Naive thymus-derived CD4-positive, alpha-beta T cell (primary cell): ENCODE measurements around the gene MBP. TPM values are rescaled to one million over a fixed set of nuclear protein-coding genes. Genes with fewer than 3 reads are reported as not detected.
A peak's percentile ranks its signal among the peaks of the same experiment; 100 is the strongest.

Source experiments
- ATAC-seq: fragments of 150-1000 bp; cut with Tn5 transposase; 2 replicates; pipeline ENCODE4 v1.10.0; 2021; ENCODE audit warnings: mild to moderate bottlenecking, moderate library complexity
- CTCF ChIA-PET: fragments of 350-600 bp; sonication (Branson Sonifier 250); formaldehyde crosslinking; loops from one replicate; lab custom pipeline; 2021; ENCODE audit warnings: antibody characterized with exemption; lab: Charles Lee
- POLR2A ChIA-PET: fragments of 350-600 bp; sonication (Branson Sonifier 250); formaldehyde crosslinking; loops from one replicate; lab custom pipeline; 2021; ENCODE audit warnings: antibody characterized with exemption, inconsistent platforms; lab: Charles Lee
- DNase-seq, 9 donors: peaks; one replicate each; pipeline versions ENCODE4 v3.0.0 to v3.0.0-alpha.2; 2020 to 2022; ENCODE audit warnings: mixed read lengths in 1 of 9
- H3K27ac ChIP-seq: one replicate; pipeline ENCODE4 v1.7.0; 2013; ENCODE audit warnings: mild to moderate bottlenecking, low read depth, low read length, moderate library complexity
- H3K27me3 ChIP-seq, 2 donors: one replicate each; pipeline ENCODE4 v1.7.0; 2013; ENCODE audit warnings: low read length in 2 of 2, mild to moderate bottlenecking in 2 of 2, moderate library complexity in 2 of 2; ENCODE audit not compliant: control insufficient read depth in 2 of 2, insufficient read depth in 2 of 2
- H3K36me3 ChIP-seq, 3 experiments: 1 replicate in 2 of 3; 2 replicates in 1 of 3; pipeline ENCODE4 v1.7.0; 2013; ENCODE audit warnings: low read length in 3 of 3, mild to moderate bottlenecking in 3 of 3, moderate library complexity in 1 of 3; ENCODE audit not compliant: insufficient read depth in 3 of 3, control insufficient read depth in 2 of 3
- H3K4me1 ChIP-seq, 2 donors: one replicate each; pipeline ENCODE4 v1.7.0; 2013; ENCODE audit warnings: low read length in 2 of 2, mild to moderate bottlenecking in 2 of 2, moderate library complexity in 1 of 2; ENCODE audit not compliant: control insufficient read depth in 2 of 2, insufficient read depth in 2 of 2
- H3K4me3 ChIP-seq: 2 replicates; pipeline ENCODE4 v1.7.0; 2013; ENCODE audit warnings: mild to moderate bottlenecking, low read length
- H3K9me3 ChIP-seq, 3 experiments: 1 replicate in 2 of 3; 2 replicates in 1 of 3; pipeline ENCODE4 v1.7.0; 2013; ENCODE audit warnings: low read length in 3 of 3; ENCODE audit not compliant: control insufficient read depth in 2 of 3
- H3K27ac Mint-ChIP-seq, 9 donors: one replicate each; pipeline ENCODE4 v1.8.0; 2020 to 2022; ENCODE audit warnings: mixed read lengths in 9 of 9, mild to moderate bottlenecking in 8 of 9, moderate library complexity in 5 of 9, inconsistent platforms in 2 of 9
- H3K27me3 Mint-ChIP-seq, 5 donors: one replicate each; pipeline ENCODE4 v1.8.0; 2021 to 2022; ENCODE audit warnings: mixed read lengths in 5 of 5, mild to moderate bottlenecking in 1 of 5
- H3K36me3 Mint-ChIP-seq, 5 donors: one replicate each; pipeline ENCODE4 v1.8.0; 2020 to 2022; ENCODE audit warnings: mixed read lengths in 5 of 5, mild to moderate bottlenecking in 3 of 5, inconsistent platforms in 1 of 5
- H3K4me1 Mint-ChIP-seq, 7 donors: one replicate each; pipeline ENCODE4 v1.8.0; 2020 to 2022; ENCODE audit warnings: mixed read lengths in 7 of 7, mild to moderate bottlenecking in 3 of 7, inconsistent platforms in 1 of 7
- H3K4me3 Mint-ChIP-seq, 10 donors: one replicate each; pipeline ENCODE4 v1.8.0; 2020 to 2022; ENCODE audit warnings: mild to moderate bottlenecking in 10 of 10, mixed read lengths in 10 of 10, moderate library complexity in 6 of 10, inconsistent platforms in 2 of 10
- H3K9me3 Mint-ChIP-seq, 11 donors: one replicate each; pipeline ENCODE4 v1.8.0; 2020 to 2022; ENCODE audit warnings: mixed read lengths in 11 of 11, mild to moderate bottlenecking in 4 of 11, inconsistent platforms in 1 of 11, moderate library complexity in 1 of 11
- intact Hi-C, 2 donors: fragments of 100-400 bp; cut with micrococcal nuclease; formaldehyde crosslinking; loops; one replicate each; pipeline ENCODE4 v1.15.1; 2023
- polyA plus RNA-seq, 2 donors: library from polyadenylated mRNA; unstranded; fragments of 300-500 nt; fragmentation: Illumina TruSeq; gene quantifications; one replicate each; pipeline ENCODE4 v1.2.3, GENCODE V29; 2021
- total RNA-seq, 6 experiments: library from RNA in 5 of 6; stranded (reverse) in 5 of 6; gene quantifications; 1 replicate in 5 of 6; 2 replicates in 1 of 6; pipeline ENCODE4 v1.2.3 and lab custom pipeline; 2021 to 2026

Gene MBP
- total and polyA plus RNA-seq, 7 experiments from 2014 or later = 88.3 to 152 (median 107) TPM

DNA sequence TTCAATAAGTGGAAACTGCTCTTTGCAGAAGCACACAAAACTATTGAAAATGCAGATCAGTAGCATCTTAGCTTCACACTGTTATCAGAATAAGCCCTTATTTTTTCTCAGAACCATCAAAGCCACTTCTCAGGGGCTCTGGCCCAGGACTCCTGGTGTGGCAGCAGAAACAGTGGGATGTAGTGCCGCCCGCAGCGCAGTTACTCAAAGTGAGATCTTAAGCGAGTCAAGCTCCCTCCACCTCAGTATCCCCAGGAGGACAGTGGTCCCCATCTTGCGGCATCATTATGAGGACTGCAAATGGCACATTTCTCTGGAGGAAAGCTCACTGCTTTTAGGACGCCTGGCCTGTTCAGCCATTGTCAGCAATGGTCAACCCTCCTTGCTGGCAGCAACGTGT is 60.0 kb downstream of the MBP start:
- H3K36me3 ChIP-seq = peaks cover 0 to 1% (median 0%) of the 10 kb centered on the region in 3 experiments
- peak overlapping the region; percentile 84 to 97 (median 91) for H3K27ac Mint-ChIP-seq
- ATAC-seq (no peak), DNase-seq (no peak)
- no peaks in the 10 kb centered on the region for H3K9me3 ChIP-seq
- H3K27ac ChIP-seq = peak overlapping the region; percentile 50
- H3K9me3 Mint-ChIP-seq = no peaks in the 10 kb centered on the region
- H3K4me3 ChIP-seq = no peak overlapping the region
- peaks cover 0 to 42% (median 13%) of the 10 kb centered on the region in 5 donors for H3K36me3 Mint-ChIP-seq
- intact Hi-C loops = no loop called here
- no peaks in the 10 kb centered on the region for H3K27me3 ChIP-seq
- peaks cover 54 to 97% (median 90%) of the 10 kb centered on the region in 7 donors for H3K4me1 Mint-ChIP-seq
- H3K4me1 ChIP-seq = peaks cover 54 to 80% of the 10 kb centered on the region in 2 donors
- no peaks in the 10 kb centered on the region for H3K27me3 Mint-ChIP-seq
- ChIA-PET CTCF (interaction anchor here (0.5 to 1.4 kb wide), 3 partner anchors 9 to 139 kb away, joined by 3 to 4 read pairs (median 4); no protein-coding TSS in a partner anchor), POLR2A (interaction anchor here (0.7 to 1.2 kb wide), 2 partner anchors 10 to 176 kb away, joined by 3 to 4 read pairs; no protein-coding TSS in a partner anchor)
- peak overlapping the region in 2 of 10 donors; percentile 14 to 28 for H3K4me3 Mint-ChIP-seq

DNA sequence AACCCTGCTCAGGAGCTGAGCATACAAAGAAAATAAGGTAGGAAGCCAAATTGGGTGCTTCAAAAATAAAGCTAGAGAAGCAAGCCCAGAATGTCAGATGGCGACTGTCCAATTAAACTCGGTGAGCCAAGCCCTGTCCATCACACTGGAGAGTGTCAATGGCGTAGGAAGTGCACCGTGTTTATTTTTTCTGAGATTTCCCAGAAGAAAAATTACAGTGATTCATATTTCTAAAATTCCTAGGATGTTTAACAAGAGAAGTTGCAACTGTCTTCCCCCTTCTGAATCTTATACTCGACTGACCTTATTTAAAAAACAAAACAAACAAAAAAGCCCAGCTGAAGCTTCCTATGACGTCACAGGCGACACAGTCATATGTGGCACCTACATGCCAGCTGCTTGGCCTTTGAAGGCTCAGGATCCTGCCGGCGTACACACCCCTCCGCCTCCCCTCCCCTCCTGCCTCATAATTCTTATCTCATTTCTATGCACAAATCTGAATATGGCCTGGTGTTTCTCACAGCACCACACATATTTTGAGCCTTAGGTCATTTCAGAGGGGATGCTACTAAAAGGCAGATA is 60.8 kb downstream of the MBP start:
- H3K4me1 ChIP-seq = peaks cover 61 to 88% of the 10 kb centered on the region in 2 donors
- no peaks in the 10 kb centered on the region for H3K9me3 Mint-ChIP-seq
- H3K36me3 ChIP-seq = no peaks in the 10 kb centered on the region
- peak overlapping the region in 8 of 10 donors; percentile 28 to 70 (median 54) for H3K4me3 Mint-ChIP-seq
- POLR2A ChIA-PET = interaction anchor here (0.7 to 2.0 kb wide), 4 partner anchors 25 to 176 kb away, joined by 3 to 5 read pairs (median 3); no protein-coding TSS in a partner anchor
- H3K4me3 ChIP-seq = no peak overlapping the region
- H3K27ac ChIP-seq = peak overlapping the region; percentile 50
- no peaks in the 10 kb centered on the region for H3K27me3 ChIP-seq
- no peaks in the 10 kb centered on the region for H3K27me3 Mint-ChIP-seq
- intact Hi-C loops = loop anchor here in 1 of 2 donors (1.0 kb wide), 1 partner anchor 10 kb away; no protein-coding TSS in a partner anchor
- H3K36me3 Mint-ChIP-seq = peaks cover 0 to 41% (median 12%) of the 10 kb centered on the region in 5 donors
- peak overlapping the region; percentile 84 to 97 (median 91) for H3K27ac Mint-ChIP-seq
- no peaks in the 10 kb centered on the region for H3K9me3 ChIP-seq
- peaks cover 61 to 99% (median 92%) of the 10 kb centered on the region in 7 donors for H3K4me1 Mint-ChIP-seq
- CTCF ChIA-PET = interaction anchor here (0.8 to 1.4 kb wide), 2 partner anchors 9 to 17 kb away, joined by 3 to 4 read pairs; no protein-coding TSS in a partner anchor
- DNase-seq = peak in 7 of 9 donors; percentile 54 to 87 (median 75)
- ATAC-seq = peak; percentile 66

GRCh38 chr18:77071061-77071460 is 61.5 kb downstream of the MBP start:
- Mint-ChIP-seq H3K9me3 (no peaks in the 10 kb centered on the region), H3K27me3 (no peaks in the 10 kb centered on the region), H3K4me1 (peaks cover 61 to 100% (median 95%) of the 10 kb centered on the region in 7 donors), H3K4me3 (peak overlapping the region in 3 of 10 donors; percentile 17 to 54 (median 35)), H3K36me3 (peaks cover 0 to 38% (median 9%) of the 10 kb centered on the region in 5 donors), H3K27ac (peak overlapping the region; percentile 84 to 97 (median 91))
- Histone ChIP-seq H3K27ac (peak overlapping the region; percentile 50), H3K4me1 (peaks cover 65 to 95% of the 10 kb centered on the region in 2 donors), H3K27me3 (no peaks in the 10 kb centered on the region), H3K9me3 (no peaks in the 10 kb centered on the region), H3K36me3 (no peaks in the 10 kb centered on the region), H3K4me3 (no peak overlapping the region)
- ATAC-seq (no peak), DNase-seq (no peak)
- intact Hi-C loops = loop anchor here in 1 of 2 donors (1.0 kb wide), 1 partner anchor 9 kb away; no protein-coding TSS in a partner anchor
- POLR2A ChIA-PET = interaction anchor here (0.7 to 2.0 kb wide), 4 partner anchors 26 to 59 kb away, joined by 3 to 5 read pairs (median 4); no protein-coding TSS in a partner anchor
- CTCF ChIA-PET = interaction anchor here (0.8 kb wide), 1 partner anchor 8 kb away, joined by 3 read pairs; no protein-coding TSS in a partner anchor

GRCh38 chr18:77070627-77071026 is 62.0 kb downstream of the MBP start:
- H3K27me3 ChIP-seq = no peaks in the 10 kb centered on the region
- H3K27ac Mint-ChIP-seq = peak overlapping the region; percentile 84 to 99 (median 93)

DNA sequence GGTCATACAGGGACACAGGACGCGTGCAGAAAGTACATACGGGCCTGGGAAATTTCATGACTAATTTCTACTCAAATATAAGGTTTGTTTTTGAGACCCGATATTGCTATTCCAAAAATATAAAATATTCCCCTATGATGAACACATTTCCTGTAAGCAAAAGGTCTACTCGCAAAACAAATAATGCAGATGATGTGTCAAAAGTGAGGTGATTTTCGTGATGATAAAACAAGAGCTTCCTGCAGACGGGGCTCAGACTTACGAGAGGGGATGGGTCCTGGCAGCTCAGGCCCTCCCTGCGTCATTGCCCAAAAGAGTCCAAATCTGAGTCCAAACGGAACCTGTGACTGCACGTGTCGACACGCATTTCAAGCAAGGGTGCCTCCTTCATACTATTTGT is 62.7 kb downstream of the MBP start:
- Mint-ChIP-seq H3K27ac (peak overlapping the region; percentile 76 to 99 (median 96)), H3K4me3 (peak overlapping the region in 6 of 10 donors; percentile 4 to 85 (median 39))
- POLR2A ChIA-PET = interaction anchor here (0.7 to 3.6 kb wide), 4 partner anchors 8 to 1875 kb away, joined by 3 to 15 read pairs (median 4); partner anchors contain the start of gene MBP

More at GRCh38 chr18:77070627-77071026, 62.0 kb downstream of the MBP start:
- Histone ChIP-seq H3K9me3 (no peaks in the 10 kb centered on the region), H3K4me3 (no peak overlapping the region), H3K27ac (peak overlapping the region; percentile 50), H3K4me1 (peaks cover 69 to 97% of the 10 kb centered on the region in 2 donors), H3K36me3 (no peaks in the 10 kb centered on the region)
- ATAC-seq = no peak
- Mint-ChIP-seq H3K27me3 (no peaks in the 10 kb centered on the region), H3K4me1 (peaks cover 61 to 100% (median 97%) of the 10 kb centered on the region in 7 donors), H3K9me3 (no peaks in the 10 kb centered on the region), H3K4me3 (peak overlapping the region in 2 of 10 donors; percentile 17 to 35), H3K36me3 (peaks cover 0 to 41% (median 14%) of the 10 kb centered on the region in 5 donors)
- DNase-seq = no peak
- ChIA-PET CTCF (no interaction called here), POLR2A (interaction anchor here (0.7 to 2.0 kb wide), 5 partner anchors 9 to 1876 kb away, joined by 3 to 5 read pairs (median 4); no protein-coding TSS in a partner anchor)
- intact Hi-C loops = loop anchor here in 1 of 2 donors (1.0 kb wide), 1 partner anchor 8 kb away; no protein-coding TSS in a partner anchor

DNA sequence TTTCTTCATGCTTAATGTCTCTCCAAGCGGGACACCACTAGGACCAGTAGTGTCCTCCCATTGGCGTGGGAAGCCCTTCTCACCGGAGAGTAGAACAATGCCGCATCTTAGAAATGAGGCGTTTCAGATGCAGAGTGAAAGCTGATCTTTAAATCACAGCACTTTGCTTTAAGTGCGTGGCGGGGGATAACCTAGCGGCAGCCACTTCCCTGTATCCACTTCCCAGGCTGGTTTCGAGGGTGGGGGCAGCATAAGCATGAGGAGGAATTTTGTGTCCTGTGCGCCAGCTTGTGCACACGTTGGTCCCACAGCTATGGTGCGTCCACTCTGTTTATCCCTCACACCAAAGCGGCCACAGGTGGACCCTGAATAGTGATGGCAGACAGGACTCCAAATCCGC is 63.1 kb downstream of the MBP start:
- Mint-ChIP-seq H3K27ac (peak overlapping the region; percentile 88 to 99 (median 96)), H3K27me3 (no peaks in the 10 kb centered on the region), H3K36me3 (peaks cover 3 to 44% (median 19%) of the 10 kb centered on the region in 5 donors), H3K4me1 (peaks cover 62 to 100% (median 96%) of the 10 kb centered on the region in 7 donors), H3K4me3 (peak overlapping the region in 6 of 10 donors; percentile 37 to 85 (median 58)), H3K9me3 (peaks cover 0 to 2% (median 0%) of the 10 kb centered on the region in 11 donors)
- no peak overlapping the region for H3K4me3 ChIP-seq
- H3K36me3 ChIP-seq = peaks cover 0 to 4% (median 3%) of the 10 kb centered on the region in 3 experiments
- peaks cover 74 to 98% of the 10 kb centered on the region in 2 donors for H3K4me1 ChIP-seq
- POLR2A ChIA-PET = interaction anchor here (1.0 to 3.6 kb wide), 6 partner anchors 8 to 142 kb away, joined by 3 to 15 read pairs (median 4); partner anchors contain the start of gene MBP
- ATAC-seq = no peak
- peak overlapping the region; percentile 52 for H3K27ac ChIP-seq
- CTCF ChIA-PET = interaction anchor here (0.9 to 1.1 kb wide), 3 partner anchors 70 to 144 kb away, joined by 3 to 4 read pairs (median 3); no protein-coding TSS in a partner anchor
- intact Hi-C loops = loop anchor here (2.0 to 10.0 kb wide), 5 partner anchors 15 to 695 kb away; partner anchors contain the start of gene ZNF516 (in 1 of the 2)
- H3K27me3 ChIP-seq = no peaks in the 10 kb centered on the region
- DNase-seq = no peak
- no peaks in the 10 kb centered on the region for H3K9me3 ChIP-seq

More for the DNA sequence above, 62.7 kb downstream of the MBP start:
- Histone ChIP-seq H3K27me3 (no peaks in the 10 kb centered on the region), H3K4me3 (no peak overlapping the region), H3K27ac (peak overlapping the region; percentile 52), H3K9me3 (no peaks in the 10 kb centered on the region), H3K36me3 (no peaks in the 10 kb centered on the region), H3K4me1 (peaks cover 74 to 98% of the 10 kb centered on the region in 2 donors)
- peaks cover 61 to 100% (median 97%) of the 10 kb centered on the region in 7 donors for H3K4me1 Mint-ChIP-seq
- DNase-seq (no peak), ATAC-seq (no peak)
- H3K27me3 Mint-ChIP-seq = no peaks in the 10 kb centered on the region
- peaks cover 0 to 42% (median 18%) of the 10 kb centered on the region in 5 donors for H3K36me3 Mint-ChIP-seq
- CTCF ChIA-PET = interaction anchor here (0.9 kb wide), 1 partner anchor 96 kb away, joined by 4 read pairs; no protein-coding TSS in a partner anchor
- peaks cover 0 to 2% (median 0%) of the 10 kb centered on the region in 11 donors for H3K9me3 Mint-ChIP-seq
- intact Hi-C loops = loop anchor here (2.0 to 10.0 kb wide), 5 partner anchors 15 to 695 kb away; partner anchors contain the start of gene ZNF516 (in 1 of the 2)
